ENCODE results near the gene CD244. TPM values are rescaled to one million over a fixed set of nuclear protein-coding genes. Genes with fewer than 3 reads are reported as not detected.
"Not testable (repeated sequence)": the region's sequence is repeated elsewhere in the genome, so short reads cannot be mapped to it uniquely, and the experiment has no call there.

CD244 gene
- total RNA-seq, 2 donors from 2014 or later = 0.55 to 1.1 TPM

GRCh38 chr1:160876311-160876710 is 13.6 kb upstream of the CD244 start:
- Histone ChIP-seq H3K27me3 (replicated peaks; ENCODE audit: insufficient read depth) (no peaks in the 10 kb centered on the region), H3K9me3 (no peaks in the 10 kb centered on the region), H3K4me3 (no peak overlapping the region), H3K36me3 (no peaks in the 10 kb centered on the region), H3K27ac (no peak overlapping the region), H3K4me1 (replicated peaks) (no peaks in the 10 kb centered on the region)
- TF ChIP-seq POLR2AphosphoS5 (IDR thresholded peaks at IDR 0.05) (no peak), POLR2A (IDR thresholded peaks at IDR 0.05) (no peak)
- TF ChIP-seq, protein P1, sequence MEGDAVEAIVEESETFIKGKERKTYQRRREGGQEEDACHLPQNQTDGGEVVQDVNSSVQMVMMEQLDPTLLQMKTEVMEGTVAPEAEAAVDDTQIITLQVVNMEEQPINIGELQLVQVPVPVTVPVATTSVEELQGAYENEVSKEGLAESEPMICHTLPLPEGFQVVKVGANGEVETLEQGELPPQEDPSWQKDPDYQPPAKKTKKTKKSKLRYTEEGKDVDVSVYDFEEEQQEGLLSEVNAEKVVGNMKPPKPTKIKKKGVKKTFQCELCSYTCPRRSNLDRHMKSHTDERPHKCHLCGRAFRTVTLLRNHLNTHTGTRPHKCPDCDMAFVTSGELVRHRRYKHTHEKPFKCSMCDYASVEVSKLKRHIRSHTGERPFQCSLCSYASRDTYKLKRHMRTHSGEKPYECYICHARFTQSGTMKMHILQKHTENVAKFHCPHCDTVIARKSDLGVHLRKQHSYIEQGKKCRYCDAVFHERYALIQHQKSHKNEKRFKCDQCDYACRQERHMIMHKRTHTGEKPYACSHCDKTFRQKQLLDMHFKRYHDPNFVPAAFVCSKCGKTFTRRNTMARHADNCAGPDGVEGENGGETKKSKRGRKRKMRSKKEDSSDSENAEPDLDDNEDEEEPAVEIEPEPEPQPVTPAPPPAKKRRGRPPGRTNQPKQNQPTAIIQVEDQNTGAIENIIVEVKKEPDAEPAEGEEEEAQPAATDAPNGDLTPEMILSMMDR (IDR thresholded peaks at IDR 0.05) = no peak
- intact Hi-C loops (cut with DNase I) = no loop called here
- no peak for DNase-seq (ENCODE audit: low spot score)
- 75% methylated on average over 5 of the region's 5 CpGs for WGBS

- WGBS = 83% methylated on average over 4 of the region's 4 CpGs
- not testable (repeated sequence) for H3K9me3 ChIP-seq
Measured at GRCh38 chr1:160875591-160875990, 12.9 kb upstream of the CD244 start.

DNA sequence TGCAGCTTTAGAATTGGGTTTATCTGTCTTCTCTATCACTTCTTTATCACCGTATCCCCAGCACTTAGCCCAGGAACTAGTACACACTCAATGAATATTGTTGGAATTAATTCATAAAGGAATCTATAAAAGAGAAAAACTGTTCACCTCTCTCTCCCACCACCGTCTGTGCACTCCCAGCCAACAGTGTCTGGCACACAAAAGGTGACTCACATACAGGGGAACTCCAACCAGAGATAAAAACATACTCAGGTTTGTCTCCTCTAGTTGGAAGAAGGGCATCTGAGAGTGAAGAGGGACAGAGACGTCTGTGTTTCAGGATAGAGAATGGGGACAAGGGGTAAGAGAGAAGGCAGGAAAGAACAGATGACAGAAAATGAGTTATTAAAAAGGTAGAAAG is 12.2 kb upstream of the CD244 start:
- Histone ChIP-seq H3K27me3 (replicated peaks; ENCODE audit: insufficient read depth) (no peaks in the 10 kb centered on the region), H3K4me1 (replicated peaks) (no peaks in the 10 kb centered on the region), H3K9me3 (no peaks in the 10 kb centered on the region), H3K27ac (no peak overlapping the region), H3K36me3 (no peaks in the 10 kb centered on the region), H3K4me3 (no peak overlapping the region)
- no peak for TF ChIP-seq POLR2AphosphoS5 (IDR thresholded peaks at IDR 0.05)
- TF ChIP-seq POLR2A (IDR thresholded peaks at IDR 0.05) = no peak
- TF ChIP-seq, protein P1 (IDR thresholded peaks at IDR 0.05) = no peak
- DNase-seq (ENCODE audit: low spot score) = no peak
- intact Hi-C loops (cut with DNase I) = no loop called here
- WGBS = 43% methylated on average over 3 of the region's 3 CpGs

More at GRCh38 chr1:160875591-160875990, 12.9 kb upstream of the CD244 start:
- H3K4me1 ChIP-seq (replicated peaks); H3K36me3 ChIP-seq; H3K27me3 ChIP-seq (replicated peaks; ENCODE audit: insufficient read depth); DNase-seq (ENCODE audit: low spot score); H3K4me3 ChIP-seq; H3K27ac ChIP-seq; intact Hi-C loops (cut with DNase I): not testable (repeated sequence)

- Histone ChIP-seq H3K4me3 (no peak overlapping the region), H3K9me3 (no peaks in the 10 kb centered on the region), H3K4me1 (replicated peaks) (no peaks in the 10 kb centered on the region), H3K27me3 (replicated peaks; ENCODE audit: insufficient read depth) (no peaks in the 10 kb centered on the region), H3K36me3 (no peaks in the 10 kb centered on the region), H3K27ac (no peak overlapping the region)
- intact Hi-C loops (cut with DNase I) = no loop called here
- no peak for DNase-seq (ENCODE audit: low spot score)
- WGBS = 66% methylated on average over 3 of the region's 3 CpGs
- TF ChIP-seq POLR2AphosphoS5 (IDR thresholded peaks at IDR 0.05) (no peak), POLR2A (IDR thresholded peaks at IDR 0.05) (no peak)
- TF ChIP-seq, protein P1 (IDR thresholded peaks at IDR 0.05) = no peak
Measured at GRCh38 chr1:160868141-160868540, 5.5 kb upstream of the CD244 start.

GRCh38 chr1:160867651-160868050 is 5.0 kb upstream of the CD244 start:
- H3K27me3 ChIP-seq (replicated peaks; ENCODE audit: insufficient read depth); H3K9me3 ChIP-seq; intact Hi-C loops (cut with DNase I); DNase-seq (ENCODE audit: low spot score); H3K36me3 ChIP-seq; H3K27ac ChIP-seq; H3K4me1 ChIP-seq (replicated peaks); H3K4me3 ChIP-seq: not testable (repeated sequence)
- 59% methylated on average over 4 of the region's 4 CpGs for WGBS

DNA sequence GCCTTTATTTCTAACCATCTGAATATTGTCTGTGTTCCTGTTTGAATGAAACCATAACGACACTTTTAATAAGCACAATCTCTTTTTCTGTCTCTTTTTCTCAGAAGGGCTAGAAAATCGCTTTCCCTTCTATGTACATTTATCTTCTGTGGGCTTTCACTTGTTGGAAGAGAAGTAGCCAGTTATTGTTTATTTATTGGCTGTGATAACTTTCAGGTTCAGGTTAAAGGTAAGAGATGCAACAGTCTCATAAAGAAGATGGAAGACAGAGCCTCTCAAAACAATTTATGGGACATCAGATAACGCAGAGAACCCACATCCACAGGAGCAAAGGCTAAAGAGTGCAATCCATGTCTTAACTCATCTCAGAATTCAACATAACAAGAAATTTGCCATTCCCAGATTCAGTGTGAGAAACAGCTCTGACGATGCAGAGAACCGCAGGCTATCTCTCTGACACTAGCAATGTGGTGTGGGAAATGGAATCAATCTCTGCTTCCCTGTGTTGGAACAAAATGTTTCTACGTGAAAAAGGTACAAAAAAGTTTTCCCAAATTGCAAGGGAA is 4.1 kb upstream of the CD244 start:
- WGBS = 36% methylated on average over 6 of the region's 6 CpGs
- no peak overlapping the region for H3K27ac ChIP-seq
- no peak for TF ChIP-seq POLR2A (IDR thresholded peaks at IDR 0.05)
- DNase-seq (ENCODE audit: low spot score) = no peak
- intact Hi-C loops (cut with DNase I) = no loop called here
- H3K27me3 ChIP-seq (replicated peaks; ENCODE audit: insufficient read depth) = no peaks in the 10 kb centered on the region
- no peaks in the 10 kb centered on the region for H3K9me3 ChIP-seq
- H3K36me3 ChIP-seq = no peaks in the 10 kb centered on the region
- no peak overlapping the region for H3K4me3 ChIP-seq
- H3K4me1 ChIP-seq (replicated peaks) = no peaks in the 10 kb centered on the region
